K562 (cell line): ENCODE data around the gene TCF3. TPM values are rescaled to one million over a fixed set of nuclear protein-coding genes. Genes with fewer than 3 reads are reported as not detected.

Experiments
- BMI1 ChIP-seq: fragments of 150-350 bp; IDR thresholded peaks from 2 replicates; pipeline ENCODE4 v1.6.1; 2014; ENCODE audit warnings: low read length
- CCNT2 ChIP-seq: IDR thresholded peaks from 2 replicates; pipeline ENCODE4 v1.6.1; 2011; ENCODE audit warnings: borderline replicate concordance, low read depth, mild to moderate bottlenecking, moderate library complexity, mixed read lengths, low read length; ENCODE audit not compliant: insufficient read length; ENCODE audit errors: extremely low read depth
- CXXC5 ChIP-seq: fragments of 250-450 bp; sonication (Bioruptor Pico); IDR thresholded peaks from 2 replicates; pipeline ENCODE4 v1.8.0; 2022; ENCODE audit warnings: inconsistent platforms, mild to moderate bottlenecking, moderate library complexity
- ELK1 ChIP-seq: sonication (generic); formaldehyde crosslinking; IDR thresholded peaks from 2 replicates; pipeline ENCODE4 v1.8.1; 2022; ENCODE audit warnings: missing genetic modification reagents
- FOXM1 ChIP-seq, 2 experiments: fragments of 450-650 bp in 1 of 2; sonication (generic) in 1 of 2; formaldehyde crosslinking in 1 of 2; IDR thresholded peaks; 2 replicates each; pipeline versions ENCODE4 v1.6.1 to v1.9.0; 2017 to 2022; ENCODE audit warnings: low read depth in 2 of 2, mild to moderate bottlenecking in 2 of 2, missing genetic modification reagents in 1 of 2, moderate library complexity in 1 of 2
- GATAD2B ChIP-seq: fragments of 450-650 bp; IDR thresholded peaks from 2 replicates; pipeline ENCODE4 v1.6.1; 2017; ENCODE audit warnings: mild to moderate bottlenecking, borderline replicate concordance
- MTA3 ChIP-seq: fragments of 450-650 bp; formaldehyde crosslinking; IDR thresholded peaks from 2 replicates; pipeline ENCODE4 v1.6.1; 2017; ENCODE audit warnings: mild to moderate bottlenecking, borderline replicate concordance
- NFE2 ChIP-seq: IDR thresholded peaks from 2 replicates; pipeline ENCODE4 v1.6.1; 2014; ENCODE audit warnings: antibody characterized with exemption, low read depth
- NR4A1 ChIP-seq, 2 experiments: fragments of 250-450 bp in 1 of 2; fragments of 450-650 bp in 1 of 2; sonication (Bioruptor Pico) in 1 of 2; IDR thresholded peaks; 2 replicates each; pipeline versions ENCODE4 v1.4.0 to v1.6.1; 2016 to 2020; ENCODE audit warnings: mild to moderate bottlenecking in 2 of 2, missing compliant biosample characterization in 1 of 2, missing genetic modification characterization in 1 of 2, moderate library complexity in 1 of 2
- POLR2G ChIP-seq: fragments of 200-400 bp; formaldehyde crosslinking; IDR thresholded peaks from 2 replicates; pipeline ENCODE4 v1.6.1; 2017; ENCODE audit warnings: low read depth, mild to moderate bottlenecking, antibody characterized with exemption, low read length, moderate library complexity
- RBFOX2 ChIP-seq: fragments of 200-400 bp; formaldehyde crosslinking; IDR thresholded peaks from 2 replicates; pipeline ENCODE4 v1.6.1; 2017; ENCODE audit warnings: low read depth, mild to moderate bottlenecking, low read length, moderate library complexity
- REST ChIP-seq, 2 experiments: fragments of 450-650 bp; formaldehyde crosslinking in 1 of 2; IDR thresholded peaks; 2 replicates each; pipeline versions ENCODE4 v1.4.0 to v1.6.1; 2014 to 2020; ENCODE audit warnings: mild to moderate bottlenecking in 2 of 2, borderline replicate concordance in 1 of 2, low read depth in 1 of 2
- SMC3 ChIP-seq: conservative IDR thresholded peaks from 2 replicates; pipeline ENCODE4 v1.6.1; 2011; ENCODE audit warnings: low read depth, low read length, improper control_type of control experiment; ENCODE audit not compliant: insufficient read depth
- SNIP1 ChIP-seq: fragments of 450-650 bp; IDR thresholded peaks from 2 replicates; pipeline ENCODE4 v1.7.1; 2017; ENCODE audit warnings: low read depth, mild to moderate bottlenecking
- ZNF778 ChIP-seq: fragments of 450-650 bp; formaldehyde crosslinking; IDR thresholded peaks from 2 replicates; pipeline ENCODE4 v1.4.0; 2020; ENCODE audit warnings: mild to moderate bottlenecking, moderate library complexity
- polyA plus RNA-seq, 8 experiments: library from polyadenylated mRNA; depleted of rRNA in 4 of 8; stranded (reverse) in 5 of 8; unstranded in 3 of 8; fragments of >200 nt; fragmentation: Nextera tagmentation in 2 of 8; fragmentation: Illumina TruSeq in 1 of 8; extraction: Ambion mirVana in 2 of 8; extraction: Trizol in 1 of 8; gene quantifications; 2 replicates each; pipeline versions ENCODE4 v1.2.1 to v1.2.3, GENCODE V29; 2011 to 2014; ENCODE audit warnings: inconsistent platforms in 1 of 8, missing spikeins in 1 of 8
- total RNA-seq, 7 experiments: library from RNA; depleted of rRNA in 6 of 7; stranded (reverse); fragments of >200 nt in 6 of 7; fragmentation: Illumina TruSeq in 2 of 7; extraction: Trizol in 2 of 7; gene quantifications; 2 replicates each; pipeline versions ENCODE4 v1.2.1 to v1.2.3, GENCODE V29; 2011 to 2021; ENCODE audit warnings: low replicate concordance in 1 of 7

TCF3 gene
- total and polyA plus RNA-seq, 9 of the 15 experiments (the other 6 are each of a cell fraction or from before 2014, with no cell fraction given) = 5.6 to 259 (median 84.0) TPM

DNA sequence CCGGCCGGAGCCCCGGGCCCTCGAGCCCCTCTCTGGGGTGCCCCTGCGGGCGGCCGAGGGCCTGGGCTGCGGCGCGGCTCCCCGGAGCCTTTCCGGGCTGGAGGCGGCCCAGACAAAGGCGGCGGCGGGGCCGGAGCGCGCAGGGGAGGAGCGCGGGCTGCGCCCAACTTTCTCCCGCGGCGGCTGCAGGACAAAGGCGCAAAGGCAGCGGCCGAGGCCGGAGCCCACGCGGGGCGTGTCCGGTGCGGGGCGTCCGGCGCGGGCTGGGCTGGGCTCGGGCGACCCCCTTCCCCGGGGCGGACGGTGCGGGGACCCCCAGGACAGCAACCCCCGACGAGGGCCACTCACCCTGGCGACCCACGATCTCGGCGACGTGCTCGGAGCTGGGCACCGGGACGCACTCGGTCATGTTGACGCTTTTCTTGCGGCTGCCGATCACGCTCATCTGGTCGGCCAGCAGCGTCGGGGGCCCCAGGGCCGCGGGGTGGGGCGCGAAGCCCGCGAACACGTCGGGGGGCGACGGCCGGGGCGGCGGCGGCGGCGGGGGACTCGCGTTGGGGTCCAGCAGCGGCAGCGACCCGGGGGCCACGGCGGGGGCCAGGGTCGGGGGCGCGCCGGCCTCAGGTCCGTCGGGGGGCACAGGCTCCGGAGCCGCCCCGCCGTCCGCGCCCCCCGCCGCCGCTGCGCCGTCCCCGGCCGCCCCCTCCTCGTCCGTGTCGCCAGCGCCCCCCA, 85.1 kb downstream of the TCF3 start (continued):
- TF ChIP-seq FOXM1 (IDR thresholded peaks at IDR 0.05; ENCODE audit: low read depth) (no peak), FOXM1 (CRISPR knock-in tag; IDR thresholded peaks at IDR 0.05; ENCODE audit: low read depth) (no peak), NFE2 (no peak), NR4A1 (CRISPR knock-in tag; IDR thresholded peaks at IDR 0.05) (no peak), NR4A1 (tag; IDR thresholded peaks at IDR 0.05) (no peak), BMI1 (no peak), REST (IDR thresholded peaks at IDR 0.05; ENCODE audit: borderline replicate concordance) (no peak), REST (CRISPR knock-in tag; IDR thresholded peaks at IDR 0.05; ENCODE audit: low read depth) (no peak), GATAD2B (peak; percentile 69), SMC3 (no peak), SNIP1 (no peak), CXXC5 (CRISPR knock-in tag) (peak; percentile 45; the same call in 1 of the 2 replicates), MTA3 (peak; percentile 67; the same call in 1 of the 2 replicates), POLR2G (peak; percentile 56; the same call in 1 of the 2 replicates), RBFOX2 (peak; percentile 44; the same call in 1 of the 2 replicates), ZNF778 (CRISPR knock-in tag) (no peak), CCNT2 (no peak), ELK1 (CRISPR knock-in tag) (no peak)
